Mucosa of rectum (tissue), 2 donors: Measurements from ENCODE around the gene PRPF19.

Experiments
- H3K27ac ChIP-seq, 2 donors: one replicate each; pipeline ENCODE4 v1.7.0; 2013; ENCODE audit warnings: inconsistent platforms in 2 of 2, low read depth in 2 of 2, low read length in 2 of 2
- H3K27me3 ChIP-seq, 2 donors: one replicate each; pipeline ENCODE4 v1.7.0; 2013; ENCODE audit warnings: low read length in 2 of 2; ENCODE audit not compliant: control insufficient read depth in 2 of 2, insufficient read depth in 2 of 2
- H3K36me3 ChIP-seq, 2 donors: one replicate each; pipeline ENCODE4 v1.7.0; 2013; ENCODE audit warnings: low read length in 2 of 2; ENCODE audit not compliant: control insufficient read depth in 2 of 2, insufficient read depth in 2 of 2
- H3K4me1 ChIP-seq, 2 donors: one replicate each; pipeline ENCODE4 v1.7.0; 2013; ENCODE audit warnings: low read length in 2 of 2, mild to moderate bottlenecking in 1 of 2; ENCODE audit not compliant: control insufficient read depth in 2 of 2, insufficient read depth in 2 of 2
- H3K4me3 ChIP-seq, 2 donors: one replicate each; pipeline ENCODE4 v1.7.0; 2013; ENCODE audit warnings: low read length in 2 of 2
- H3K9ac ChIP-seq, 2 donors: one replicate each; pipeline ENCODE4 v1.7.0; 2013; ENCODE audit warnings: low read length in 2 of 2, low read depth in 1 of 2, mild to moderate bottlenecking in 1 of 2
- H3K9me3 ChIP-seq, 2 donors: one replicate each; pipeline ENCODE4 v1.7.0; 2013; ENCODE audit warnings: low read length in 2 of 2; ENCODE audit not compliant: control insufficient read depth in 2 of 2
- donor health status: healthy.
- donor health status: Normal muscosa, but diverticular disease.

The PRPF19 gene

GRCh38 chr11:60948250-60948649 is 41.9 kb upstream of the PRPF19 start:
- H3K9me3 ChIP-seq = no peaks in the 10 kb centered on the region
- peaks cover 0 to 6% of the 10 kb centered on the region in 2 donors for H3K4me1 ChIP-seq
- no peak overlapping the region for H3K27ac ChIP-seq
- H3K4me3 ChIP-seq = no peak overlapping the region
- H3K27me3 ChIP-seq = no peaks in the 10 kb centered on the region
- H3K9ac ChIP-seq = no peak overlapping the region
- peaks cover 3% of the 10 kb centered on the region in 2 donors for H3K36me3 ChIP-seq

DNA sequence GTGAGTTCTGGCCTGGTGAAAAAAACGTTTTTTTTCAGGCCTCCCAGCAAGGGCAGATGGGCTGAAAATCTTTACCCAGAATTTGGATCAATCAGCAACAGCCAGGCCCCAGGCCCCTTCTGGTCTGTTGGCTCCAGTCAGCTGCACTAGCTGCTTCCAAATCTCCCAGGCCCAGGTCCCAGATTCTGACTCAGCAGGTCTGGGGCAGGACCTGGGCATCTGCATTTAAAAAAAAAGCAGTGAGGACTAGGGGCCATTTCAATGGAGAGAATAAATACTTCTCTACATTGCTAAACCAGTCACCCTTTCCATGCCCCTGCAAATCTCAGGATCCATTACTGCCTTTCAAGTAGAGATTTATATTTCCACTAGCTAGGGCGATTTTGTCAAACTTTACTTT is 41.3 kb upstream of the PRPF19 start:
- Histone ChIP-seq H3K4me3 (no peak overlapping the region), H3K27me3 (no peaks in the 10 kb centered on the region), H3K4me1 (peaks cover 2 to 3% of the 10 kb centered on the region in 2 donors), H3K36me3 (peaks cover 3% of the 10 kb centered on the region in 2 donors), H3K9me3 (no peaks in the 10 kb centered on the region), H3K27ac (no peak overlapping the region), H3K9ac (no peak overlapping the region)

- Histone ChIP-seq H3K27me3 (no peaks in the 10 kb centered on the region), H3K9me3 (no peaks in the 10 kb centered on the region), H3K9ac (no peak overlapping the region), H3K4me1 (peaks cover 0 to 4% of the 10 kb centered on the region in 2 donors), H3K4me3 (no peak overlapping the region), H3K36me3 (peaks cover 5 to 10% of the 10 kb centered on the region in 2 donors), H3K27ac (no peak overlapping the region)
These were observed 40.3 kb upstream of the PRPF19 start for GRCh38 chr11:60946601-60947264.

DNA sequence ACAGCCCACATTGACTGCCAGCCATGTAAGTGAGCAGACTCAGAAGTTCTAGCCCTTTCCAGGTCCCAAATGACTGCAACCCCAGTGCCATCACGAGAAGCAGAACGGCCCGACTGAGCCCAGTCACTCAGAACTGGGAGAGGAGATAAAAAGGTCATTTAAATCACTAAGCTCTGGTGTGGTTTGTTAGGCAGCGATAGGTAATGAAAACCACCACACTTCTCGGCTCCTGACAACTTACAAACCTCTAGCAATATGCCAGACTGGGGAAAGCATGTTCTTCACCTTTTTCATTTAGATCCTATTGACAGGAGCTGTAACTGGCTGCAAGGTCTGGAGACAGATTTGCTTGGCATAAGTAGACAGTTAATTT is 38.9 kb upstream of the PRPF19 start:
- Histone ChIP-seq H3K4me1 (peaks cover 0 to 4% of the 10 kb centered on the region in 2 donors), H3K4me3 (no peak overlapping the region), H3K9me3 (no peaks in the 10 kb centered on the region), H3K36me3 (peaks cover 9 to 18% of the 10 kb centered on the region in 2 donors), H3K27ac (no peak overlapping the region), H3K9ac (no peak overlapping the region), H3K27me3 (no peaks in the 10 kb centered on the region)

DNA sequence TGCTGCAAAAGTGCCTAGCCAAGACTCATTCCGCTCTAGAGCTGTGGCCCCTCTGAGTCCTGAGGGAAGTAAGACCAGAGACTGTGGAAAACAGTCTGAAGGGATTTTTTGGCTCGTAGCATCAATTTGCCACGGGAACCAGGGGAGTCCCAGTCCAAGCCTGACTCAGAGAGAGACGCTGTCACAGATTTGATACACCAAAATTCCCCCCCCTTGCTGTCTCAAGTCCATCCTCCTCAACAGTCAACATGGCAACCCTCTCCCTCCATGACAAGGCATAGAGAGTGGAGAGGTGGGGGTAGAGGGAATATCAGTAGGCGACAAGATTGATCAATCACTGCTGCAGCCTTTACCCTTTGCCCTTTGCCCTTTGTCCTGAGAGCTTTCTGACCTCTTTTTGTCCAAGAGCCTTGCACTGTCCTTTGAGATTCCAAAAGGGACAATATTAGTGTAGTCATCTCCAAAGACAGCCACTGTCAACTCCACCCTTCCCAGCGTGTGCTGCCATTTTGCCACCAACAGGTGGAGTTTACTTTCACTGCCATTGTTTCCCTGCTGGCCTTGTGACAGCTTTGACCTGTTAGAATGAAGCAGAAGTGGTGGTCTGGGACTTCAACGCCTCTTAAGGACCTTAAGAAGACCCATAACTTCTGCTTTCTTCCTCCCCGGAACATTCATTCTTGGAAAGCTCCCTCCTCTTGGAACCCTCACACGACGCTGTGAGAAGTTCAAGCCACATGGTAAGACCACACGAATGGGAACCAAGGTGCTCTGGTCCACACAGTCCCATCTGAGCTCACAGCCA is 38.3 kb upstream of the PRPF19 start:
- Histone ChIP-seq H3K4me3 (no peak overlapping the region), H3K27ac (no peak overlapping the region), H3K9me3 (no peaks in the 10 kb centered on the region), H3K27me3 (no peaks in the 10 kb centered on the region), H3K9ac (no peak overlapping the region), H3K4me1 (peaks cover 0 to 4% of the 10 kb centered on the region in 2 donors), H3K36me3 (peaks cover 9 to 18% of the 10 kb centered on the region in 2 donors)

- Histone ChIP-seq H3K27me3 (no peaks in the 10 kb centered on the region), H3K4me1 (peaks cover 0 to 4% of the 10 kb centered on the region in 2 donors), H3K9me3 (no peaks in the 10 kb centered on the region), H3K36me3 (peaks cover 9 to 22% of the 10 kb centered on the region in 2 donors), H3K4me3 (no peak overlapping the region), H3K9ac (peak overlapping the region in 1 of 2 donors; percentile 29), H3K27ac (no peak overlapping the region)
These were observed 36.7 kb upstream of the PRPF19 start for GRCh38 chr11:60942970-60943565.

- H3K27ac ChIP-seq = no peak overlapping the region
- H3K27me3 ChIP-seq = no peaks in the 10 kb centered on the region
- no peaks in the 10 kb centered on the region for H3K9me3 ChIP-seq
- no peak overlapping the region for H3K4me3 ChIP-seq
- peaks cover 9 to 22% of the 10 kb centered on the region in 2 donors for H3K36me3 ChIP-seq
- H3K9ac ChIP-seq = no peak overlapping the region
- peaks cover 0 to 4% of the 10 kb centered on the region in 2 donors for H3K4me1 ChIP-seq
These were observed 35.8 kb upstream of the PRPF19 start for GRCh38 chr11:60942219-60942618.

GRCh38 chr11:60941371-60942119 is 35.2 kb upstream of the PRPF19 start:
- H3K9ac ChIP-seq = no peak overlapping the region
- H3K27ac ChIP-seq = no peak overlapping the region
- H3K4me1 ChIP-seq = peaks cover 0 to 4% of the 10 kb centered on the region in 2 donors
- no peaks in the 10 kb centered on the region for H3K9me3 ChIP-seq
- no peaks in the 10 kb centered on the region for H3K27me3 ChIP-seq
- no peak overlapping the region for H3K4me3 ChIP-seq
- H3K36me3 ChIP-seq = peaks cover 9 to 22% of the 10 kb centered on the region in 2 donors

DNA sequence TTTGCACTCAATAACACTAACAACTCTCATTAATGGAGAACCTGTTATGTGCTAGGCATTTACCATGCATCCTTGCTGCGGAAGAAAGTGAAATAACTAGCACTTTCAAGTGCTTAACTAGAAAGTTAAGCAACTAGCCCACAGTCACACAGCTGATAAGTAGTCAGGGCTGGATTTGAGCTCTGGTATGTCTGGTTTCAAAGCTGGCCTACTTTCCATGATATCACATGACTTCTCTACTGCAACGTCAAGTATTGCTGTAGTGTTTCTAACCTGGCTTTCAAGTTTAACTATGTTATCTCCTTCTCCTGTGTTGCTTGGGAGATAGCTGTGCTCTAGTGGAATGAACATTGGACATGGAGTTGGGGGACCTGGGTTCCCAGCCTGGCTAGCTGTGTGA is 33.5 kb upstream of the PRPF19 start:
- Histone ChIP-seq H3K4me1 (peaks cover 0 to 4% of the 10 kb centered on the region in 2 donors), H3K36me3 (peaks cover 6 to 22% of the 10 kb centered on the region in 2 donors)

More for the DNA sequence above, 33.5 kb upstream of the PRPF19 start:
- Histone ChIP-seq H3K4me3 (no peak overlapping the region), H3K9ac (no peak overlapping the region), H3K27me3 (no peaks in the 10 kb centered on the region), H3K9me3 (no peaks in the 10 kb centered on the region), H3K27ac (no peak overlapping the region)
